Neutrophil (primary cell): Measurements from ENCODE around the gene ZSCAN23.
"Not testable (repeated sequence)": the region's sequence is repeated elsewhere in the genome, so short reads cannot be mapped to it uniquely, and the experiment has no call there.

Experiments
- H3K27ac ChIP-seq: fragments of 200-600 bp; sonication (generic); 2 replicates; pipeline ENCODE4 v1.5.1; 2016; ENCODE audit warnings: mild to moderate bottlenecking, moderate library complexity
- H3K27me3 ChIP-seq: fragments of 200-600 bp; sonication (generic); 2 replicates; pipeline ENCODE4 v1.6.0; 2016; ENCODE audit warnings: mild to moderate bottlenecking
- H3K36me3 ChIP-seq: fragments of 200-600 bp; sonication (generic); 2 replicates; pipeline ENCODE4 v1.5.1; 2017
- H3K4me1 ChIP-seq, 2 experiments: fragments of 200-600 bp in 1 of 2; sonication (generic) in 1 of 2; 1 replicate in 1 of 2; 2 replicates in 1 of 2; pipeline versions ENCODE4 v1.5.1 to v1.6.1; 2013 to 2016; ENCODE audit warnings: low read depth in 1 of 2, low read length in 1 of 2, mild to moderate bottlenecking in 1 of 2, moderate library complexity in 1 of 2; ENCODE audit not compliant: control insufficient read depth in 1 of 2, insufficient read depth in 1 of 2
- H3K4me3 ChIP-seq, 2 experiments: fragments of 200-600 bp in 1 of 2; sonication (generic) in 1 of 2; 1 replicate in 1 of 2; 2 replicates in 1 of 2; pipeline ENCODE4 v1.5.1; 2013 to 2016; ENCODE audit warnings: low read depth in 1 of 2, low read length in 1 of 2, mild to moderate bottlenecking in 1 of 2, moderate library complexity in 1 of 2
- H3K9me3 ChIP-seq: fragments of 200-600 bp; sonication (generic); 2 replicates; pipeline ENCODE4 v1.5.1; 2016
- CTCF ChIP-seq: fragments of 200-600 bp; sonication (generic); IDR thresholded peaks from 2 replicates; pipeline ENCODE4 v1.5.1; 2016; ENCODE audit warnings: antibody characterized with exemption

Gene ZSCAN23

GRCh38 chr6:28446818-28447511 is 3.7 kb upstream of the ZSCAN23 start:
- H3K4me3 ChIP-seq: no peak overlapping the region
- TF ChIP-seq CTCF: no peak

GRCh38 chr6:28444759-28445158 is 1.5 kb upstream of the ZSCAN23 start:
- H3K27ac ChIP-seq, H3K36me3 ChIP-seq, H3K4me3 ChIP-seq, H3K9me3 ChIP-seq, H3K4me1 ChIP-seq: not testable (repeated sequence)
- H3K27me3 ChIP-seq: peaks cover 75% of the 10 kb centered on the region

More at GRCh38 chr6:28446818-28447511, 3.7 kb upstream of the ZSCAN23 start:
- Histone ChIP-seq H3K27me3 (peaks cover 69% of the 10 kb centered on the region), H3K9me3 (peaks cover 6% of the 10 kb centered on the region), H3K27ac (no peak overlapping the region), H3K36me3 (no peaks in the 10 kb centered on the region), H3K4me1 (peaks cover 0 to 5% of the 10 kb centered on the region in 2 experiments)

GRCh38 chr6:28442586-28442985 is 705 bp downstream of the ZSCAN23 start:
- no peak overlapping the region for H3K4me3 ChIP-seq

GRCh38 chr6:28436404-28436803 is 6.9 kb downstream of the ZSCAN23 start:
- H3K27ac ChIP-seq: no peak overlapping the region
- no peaks in the 10 kb centered on the region for H3K4me1 ChIP-seq
- TF ChIP-seq CTCF: no peak
- H3K27me3 ChIP-seq: peaks cover under 1% of the 10 kb centered on the region
- no peak overlapping the region for H3K4me3 ChIP-seq
- no peaks in the 10 kb centered on the region for H3K9me3 ChIP-seq
- no peaks in the 10 kb centered on the region for H3K36me3 ChIP-seq

More at GRCh38 chr6:28442586-28442985, 705 bp downstream of the ZSCAN23 start:
- no peak overlapping the region for H3K27ac ChIP-seq
- H3K4me1 ChIP-seq: peaks cover 0 to 5% of the 10 kb centered on the region in 2 experiments
- no peak for TF ChIP-seq CTCF
- H3K36me3 ChIP-seq: no peaks in the 10 kb centered on the region
- peaks cover 61% of the 10 kb centered on the region for H3K27me3 ChIP-seq
- H3K9me3 ChIP-seq: peaks cover 6% of the 10 kb centered on the region

- no peak for TF ChIP-seq CTCF
- no peak overlapping the region for H3K27ac ChIP-seq
- no peaks in the 10 kb centered on the region for H3K9me3 ChIP-seq
- no peaks in the 10 kb centered on the region for H3K36me3 ChIP-seq
- no peaks in the 10 kb centered on the region for H3K27me3 ChIP-seq
- no peak overlapping the region for H3K4me3 ChIP-seq
- H3K4me1 ChIP-seq: no peaks in the 10 kb centered on the region
Observed at GRCh38 chr6:28433119-28433518, 10.2 kb downstream of the ZSCAN23 start.

GRCh38 chr6:28429781-28430180 is 13.5 kb downstream of the ZSCAN23 start:
- Histone ChIP-seq H3K4me3 (no peak overlapping the region), H3K36me3 (no peaks in the 10 kb centered on the region), H3K27me3 (no peaks in the 10 kb centered on the region), H3K27ac (no peak overlapping the region), H3K9me3 (no peaks in the 10 kb centered on the region), H3K4me1 (no peaks in the 10 kb centered on the region)
- no peak for TF ChIP-seq CTCF
